GM18951 (cell line): ENCODE results near the gene PHKG2.

Experiments
- POLR2A ChIP-seq: IDR thresholded peaks from 4 replicates; pipeline ENCODE4 v1.6.1; 2011; ENCODE audit warnings: mild to moderate bottlenecking; ENCODE audit not compliant: insufficient read length, insufficient read depth; ENCODE audit errors: extremely low read depth
- in situ Hi-C: fragments of 300-500 bp; cut with MboI; formaldehyde crosslinking; loops from one replicate; pipeline ENCODE4 v1.12.0; 2022; ENCODE audit warnings: low sequenced_read_pairs, mixed read lengths, inconsistent platforms; ENCODE audit not compliant: unreplicated experiment

Gene PHKG2

GRCh38 chr16:30778549-30779244 is 30.5 kb downstream of the PHKG2 start:
- TF ChIP-seq POLR2A = no peak
- in situ Hi-C loops = no loop called here

GRCh38 chr16:30779596-30779995 is 31.4 kb downstream of the PHKG2 start:
- in situ Hi-C loops = no loop called here
- TF ChIP-seq POLR2A = no peak

GRCh38 chr16:30780021-30780420 is 31.8 kb downstream of the PHKG2 start:
- no peak for TF ChIP-seq POLR2A
- in situ Hi-C loops = no loop called here

GRCh38 chr16:30780549-30780948 is 32.3 kb downstream of the PHKG2 start:
- no peak for TF ChIP-seq POLR2A
- in situ Hi-C loops = no loop called here

- in situ Hi-C loops = no loop called here
- no peak for TF ChIP-seq POLR2A
Measured at GRCh38 chr16:30782486-30783279, 34.5 kb downstream of the PHKG2 start.

- in situ Hi-C loops = no loop called here
- TF ChIP-seq POLR2A = no peak
Measured at GRCh38 chr16:30783280-30784109, 35.3 kb downstream of the PHKG2 start.

GRCh38 chr16:30784215-30784614 is 36.0 kb downstream of the PHKG2 start:
- no peak for TF ChIP-seq POLR2A
- in situ Hi-C loops = no loop called here

- in situ Hi-C loops = no loop called here
- TF ChIP-seq POLR2A = no peak
Measured at GRCh38 chr16:30785126-30786106, 37.2 kb downstream of the PHKG2 start.

GRCh38 chr16:30786115-30786935 is 38.1 kb downstream of the PHKG2 start:
- in situ Hi-C loops = no loop called here
- TF ChIP-seq POLR2A = no peak

- in situ Hi-C loops = no loop called here
- peak; percentile 25 for TF ChIP-seq POLR2A
Measured at GRCh38 chr16:30786936-30787612, 38.8 kb downstream of the PHKG2 start, which contains the start of gene ZNF629. Gene ZNF629, minus strand, starts transcription at chr16:30787205. Its CDS starts 2,723 bp downstream, at chr16:30784482.

- no peak for TF ChIP-seq POLR2A
- in situ Hi-C loops = no loop called here
Measured at GRCh38 chr16:30787613-30788378, 39.6 kb downstream of the PHKG2 start.
